Small intestine (tissue), 7 donors: Measurements from ENCODE around the gene CNRIP1. TPM values are rescaled to one million over a fixed set of nuclear protein-coding genes. Genes with fewer than 3 reads are reported as not detected.
A peak's percentile ranks its signal among the peaks of the same experiment; 100 is the strongest.

ENCODE experiments used
- DNase-seq, 2 donors: peaks; one replicate each; pipeline versions ENCODE4 v3.0.0 to v3.0.0-alpha.2; 2013
- FAIRE-seq: peaks from 2 replicates; lab custom pipeline; 2012; peaks lifted over from hg19 to GRCh38; lab: Jason Lieb, UNC
- H3K27ac ChIP-seq, 3 donors: one replicate each; pipeline ENCODE4 v1.5.1; 2013; ENCODE audit warnings: low read length in 2 of 3, mild to moderate bottlenecking in 2 of 3, control low read depth in 1 of 3, inconsistent platforms in 1 of 3, low read depth in 1 of 3, moderate library complexity in 1 of 3
- H3K27me3 ChIP-seq, 3 donors: one replicate each; pipeline ENCODE4 v1.6.1; 2013; ENCODE audit warnings: low read length in 3 of 3, inconsistent platforms in 1 of 3; ENCODE audit not compliant: control insufficient read depth in 3 of 3, insufficient read depth in 3 of 3
- H3K36me3 ChIP-seq, 3 donors: one replicate each; pipeline ENCODE4 v1.6.1; 2013; ENCODE audit warnings: low read length in 3 of 3, inconsistent platforms in 1 of 3, low read depth in 1 of 3, mild to moderate bottlenecking in 1 of 3, moderate library complexity in 1 of 3; ENCODE audit not compliant: control insufficient read depth in 3 of 3, insufficient read depth in 2 of 3
- H3K4me1 ChIP-seq, 3 donors: one replicate each; pipeline ENCODE4 v1.6.1; 2013; ENCODE audit warnings: low read length in 2 of 3, inconsistent platforms in 1 of 3, low read depth in 1 of 3, mild to moderate bottlenecking in 1 of 3, moderate library complexity in 1 of 3; ENCODE audit not compliant: control insufficient read depth in 3 of 3, insufficient read depth in 2 of 3
- H3K4me3 ChIP-seq, 3 donors: one replicate each; pipeline ENCODE4 v1.5.1; 2013; ENCODE audit warnings: low read length in 3 of 3, control low read depth in 1 of 3, inconsistent platforms in 1 of 3, low read depth in 1 of 3, mild to moderate bottlenecking in 1 of 3, moderate library complexity in 1 of 3
- H3K9me3 ChIP-seq, 2 donors: one replicate each; pipeline ENCODE4 v1.6.1; 2013; ENCODE audit warnings: low read depth in 1 of 2, low read length in 1 of 2; ENCODE audit not compliant: control insufficient read depth in 2 of 2, insufficient read depth in 1 of 2
- WGBS, 3 donors: extraction: QIAGEN DNeasy Blood & Tissue Kit; methylation state at CpG; one replicate each; pipeline ENCODE4 v1.1.7; 2013; 5-methylcytosine and 5-hydroxymethylcytosine counted together
- polyA plus RNA-seq, 4 donors: library from polyadenylated mRNA; stranded (reverse) in 3 of 4; unstranded in 1 of 4; fragments of 200-250 nt in 3 of 4; fragments of 120-200 nt in 1 of 4; gene quantifications; one replicate each; pipeline versions ENCODE4 v1.2.1 to v1.2.3, GENCODE V29; 2013
- donor health status: healthy with polysubstance abuse.
- donor health status: control.
- donor health status: control.
- donor health status: Bipolar disorder and iron deficiency.
- donor health status: healthy.

Gene CNRIP1
- polyA plus RNA-seq, 4 donors = 8.5 to 15.5 (median 9.2) TPM; not detected in 1

DNA sequence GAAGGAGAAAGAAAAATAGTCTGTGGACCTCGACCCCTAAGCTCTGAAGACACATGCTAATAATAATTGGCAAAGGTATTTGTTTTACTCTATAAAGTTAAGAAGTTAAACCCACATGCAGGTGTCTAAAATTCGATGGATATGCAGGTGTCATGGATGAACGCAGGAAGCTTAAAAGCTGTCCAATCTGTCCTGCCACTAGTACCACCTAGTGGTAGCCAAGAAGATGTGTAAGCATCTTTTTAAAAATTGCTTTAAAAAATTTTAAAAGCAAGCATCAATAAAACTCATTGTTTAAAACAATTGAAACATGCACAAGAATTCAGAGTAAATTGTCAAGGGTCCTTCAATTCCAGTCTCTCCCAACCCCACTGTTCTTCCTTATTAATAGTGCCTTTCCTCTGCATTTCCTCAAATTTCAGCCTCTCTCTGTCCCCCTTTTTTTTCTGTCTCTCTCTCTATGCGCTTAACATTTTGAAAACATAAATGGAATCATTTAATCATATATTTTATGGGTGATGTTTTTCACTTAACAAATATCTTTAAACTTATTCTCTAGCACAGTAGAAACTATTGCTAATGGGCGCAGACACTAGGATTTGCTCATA lies 36.8 kb downstream of the CNRIP1 start:
- FAIRE-seq = no peak
- DNase-seq = peak; percentile 35 to 42
- no peaks in the 10 kb centered on the region for H3K36me3 ChIP-seq
- H3K4me3 ChIP-seq = no peak overlapping the region
- H3K27ac ChIP-seq = no peak overlapping the region
- no peaks in the 10 kb centered on the region for H3K4me1 ChIP-seq
- no peaks in the 10 kb centered on the region for H3K9me3 ChIP-seq
- 37 to 40% (median 40%) methylated on average over 5 of the region's 5 CpGs for WGBS, 3 donors
- H3K27me3 ChIP-seq = no peaks in the 10 kb centered on the region

DNA sequence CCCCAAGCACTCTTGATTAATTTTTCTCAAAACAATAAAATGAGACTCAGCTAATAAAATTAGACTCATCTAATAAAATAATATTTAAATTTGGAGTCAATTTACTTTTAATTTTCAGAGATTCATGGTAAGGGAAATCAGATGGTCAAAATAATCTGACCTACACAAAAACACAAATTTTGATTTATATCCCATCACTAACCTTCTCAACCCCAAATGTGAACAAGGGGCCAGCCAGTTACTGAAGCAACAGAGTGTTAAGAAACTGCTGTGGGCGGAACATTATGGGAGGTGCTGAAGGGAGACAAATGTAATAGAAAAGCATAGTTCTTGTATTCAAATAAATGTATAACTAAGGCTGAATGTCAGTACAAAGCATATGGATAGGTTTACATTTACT lies 39.0 kb downstream of the CNRIP1 start:
- Histone ChIP-seq H3K4me3 (no peak overlapping the region), H3K9me3 (no peaks in the 10 kb centered on the region), H3K36me3 (no peaks in the 10 kb centered on the region), H3K27me3 (peaks cover 0 to 2% (median 0%) of the 10 kb centered on the region in 3 donors), H3K4me1 (no peaks in the 10 kb centered on the region), H3K27ac (no peak overlapping the region)
- WGBS, 3 donors = 91 to 97% (median 95%) methylated on average over 1 of the region's 1 CpG
- no peak for FAIRE-seq
- DNase-seq = no peak

- H3K36me3 ChIP-seq = no peaks in the 10 kb centered on the region
- DNase-seq (no peak), FAIRE-seq (no peak)
- H3K27ac ChIP-seq = no peak overlapping the region
- H3K4me3 ChIP-seq = no peak overlapping the region
- H3K4me1 ChIP-seq = no peaks in the 10 kb centered on the region
- WGBS, 3 donors = 23 to 56% (median 52%) methylated on average over 1 of the region's 1 CpG
- H3K27me3 ChIP-seq = peaks cover 0 to 2% (median 0%) of the 10 kb centered on the region in 3 donors
- no peaks in the 10 kb centered on the region for H3K9me3 ChIP-seq
Measured at GRCh38 chr2:68280348-68280747, 39.4 kb downstream of the CNRIP1 start.

- FAIRE-seq (no peak), DNase-seq (no peak)
- peaks cover 0 to 2% (median 0%) of the 10 kb centered on the region in 3 donors for H3K27me3 ChIP-seq
- 81 to 86% (median 84%) methylated on average over 4 of the region's 4 CpGs for WGBS, 3 donors
- no peak overlapping the region for H3K4me3 ChIP-seq
- H3K4me1 ChIP-seq = no peaks in the 10 kb centered on the region
- no peaks in the 10 kb centered on the region for H3K36me3 ChIP-seq
- no peak overlapping the region for H3K27ac ChIP-seq
- no peaks in the 10 kb centered on the region for H3K9me3 ChIP-seq
Measured at GRCh38 chr2:68279691-68280090, 40.1 kb downstream of the CNRIP1 start.

- H3K27me3 ChIP-seq = peaks cover 0 to 2% (median 0%) of the 10 kb centered on the region in 3 donors
- DNase-seq (no peak), FAIRE-seq (no peak)
- H3K27ac ChIP-seq = no peak overlapping the region
- H3K4me1 ChIP-seq = no peaks in the 10 kb centered on the region
- H3K9me3 ChIP-seq = no peaks in the 10 kb centered on the region
- no peaks in the 10 kb centered on the region for H3K36me3 ChIP-seq
- H3K4me3 ChIP-seq = no peak overlapping the region
- 85 to 97% (median 94%) methylated on average over 1 of the region's 1 CpG for WGBS, 3 donors
Measured at GRCh38 chr2:68278169-68278568, 41.6 kb downstream of the CNRIP1 start.

GRCh38 chr2:68274022-68274421 lies 45.7 kb downstream of the CNRIP1 start:
- WGBS, 3 donors = 57 to 67% (median 60%) methylated on average over 3 of the region's 3 CpGs
- no peak for DNase-seq
- H3K9me3 ChIP-seq = no peaks in the 10 kb centered on the region
- no peak overlapping the region for H3K4me3 ChIP-seq
- no peak for FAIRE-seq
- no peaks in the 10 kb centered on the region for H3K36me3 ChIP-seq
- H3K4me1 ChIP-seq = no peaks in the 10 kb centered on the region
- no peak overlapping the region for H3K27ac ChIP-seq
- peaks cover 0 to 2% (median 0%) of the 10 kb centered on the region in 3 donors for H3K27me3 ChIP-seq

GRCh38 chr2:68272246-68272994 lies 47.3 kb downstream of the CNRIP1 start:
- H3K9me3 ChIP-seq = no peaks in the 10 kb centered on the region
- no peak overlapping the region for H3K27ac ChIP-seq
- H3K27me3 ChIP-seq = peaks cover 0 to 2% (median 0%) of the 10 kb centered on the region in 3 donors
- DNase-seq (no peak), FAIRE-seq (no peak)
- H3K4me3 ChIP-seq = no peak overlapping the region
- no peaks in the 10 kb centered on the region for H3K36me3 ChIP-seq
- H3K4me1 ChIP-seq = no peaks in the 10 kb centered on the region
- WGBS, 3 donors = 68 to 80% (median 69%) methylated on average over 2 of the region's 2 CpGs

GRCh38 chr2:68266655-68267054 lies 53.1 kb downstream of the CNRIP1 start:
- Histone ChIP-seq H3K4me1 (no peaks in the 10 kb centered on the region), H3K9me3 (no peaks in the 10 kb centered on the region), H3K36me3 (no peaks in the 10 kb centered on the region), H3K4me3 (no peak overlapping the region), H3K27me3 (no peaks in the 10 kb centered on the region), H3K27ac (no peak overlapping the region)
- FAIRE-seq = no peak
- no peak for DNase-seq
- 96 to 98% (median 97%) methylated on average over 1 of the region's 1 CpG for WGBS, 3 donors
